Thyroid gland (tissue), 4 donors: ENCODE results near the gene RXRB.

ENCODE experiments used
- CTCF ChIP-seq, 6 experiments: fragments of 200-600 bp in 3 of 6; fragments of 450-650 bp in 3 of 6; sonication (generic) in 3 of 6; IDR thresholded peaks; one replicate each; pipeline ENCODE4 v1.5.1; 2016 to 2019; ENCODE audit warnings: antibody characterized with exemption in 6 of 6, mild to moderate bottlenecking in 2 of 6, inconsistent platforms in 1 of 6, moderate library complexity in 1 of 6
- POLR2A ChIP-seq, 2 donors: fragments of 450-650 bp; IDR thresholded peaks; one replicate each; pipeline ENCODE4 v1.6.1; 2017; ENCODE audit warnings: antibody characterized with exemption in 2 of 2, mild to moderate bottlenecking in 2 of 2, moderate library complexity in 1 of 2

- TF ChIP-seq POLR2A (IDR thresholded peaks at IDR 0.05) = no peak
- TF ChIP-seq CTCF (IDR thresholded peaks at IDR 0.05) = no peak
Observed at GRCh38 chr6:33171880-33172687, 28.4 kb downstream of the RXRB start.
